Measurements from ENCODE around the gene DZIP3.

- TF ChIP-seq CTCF (conservative IDR thresholded peaks at IDR 0.05; ENCODE audit: low read length): no peak
- TF ChIP-seq EZH2phosphoT487 (IDR thresholded peaks at IDR 0.05; ENCODE audit: borderline replicate concordance): no peak
Observed at GRCh38 chr3:108645364-108645763, 55.8 kb downstream of the DZIP3 start.

Data from Loucy (cell line).